Activated gamma-delta T cell treated with Interleukin-2 at 50 U/mL for 16 hours (primary cell): ENCODE measurements around the gene FARP1.
"Not testable (repeated sequence)": the region's sequence is repeated elsewhere in the genome, so short reads cannot be mapped to it uniquely, and the experiment has no call there.

Experiments used
- DNase-seq: peaks from one replicate; pipeline ENCODE4 v3.0.0-alpha.2; 2020

Gene FARP1

DNA sequence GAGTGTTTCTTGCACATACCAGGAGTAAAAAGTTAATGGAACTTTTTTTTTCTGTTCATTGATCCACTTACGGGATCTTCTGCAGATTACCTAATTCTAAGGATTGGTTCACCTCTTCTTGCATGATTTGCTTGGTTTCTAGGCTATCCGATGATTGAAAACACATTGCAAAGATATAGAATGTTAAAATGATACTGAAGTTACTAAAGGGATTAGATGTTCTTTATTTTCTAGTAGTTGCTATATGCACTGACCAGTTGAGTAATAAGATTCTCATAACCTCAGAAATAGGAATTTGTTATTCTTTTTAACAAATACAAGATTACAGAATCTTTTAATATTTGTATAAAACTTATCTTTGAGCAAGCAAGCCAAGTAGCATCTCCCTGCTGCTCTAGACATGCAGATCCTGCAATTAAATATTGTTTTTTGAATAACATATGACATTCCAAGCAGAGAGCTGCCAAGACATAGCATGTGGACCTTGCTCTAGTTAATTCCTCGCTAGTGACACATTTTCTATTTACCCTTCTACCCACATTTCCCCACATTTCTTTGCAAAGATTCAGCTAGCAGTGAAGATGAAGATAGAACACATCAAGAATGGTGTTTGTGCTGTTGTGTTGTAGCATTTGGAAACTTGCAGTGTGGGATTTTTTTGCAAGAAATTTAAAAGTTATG, 85.9 kb downstream of the FARP1 start:
- DNase-seq = no peak

DNA sequence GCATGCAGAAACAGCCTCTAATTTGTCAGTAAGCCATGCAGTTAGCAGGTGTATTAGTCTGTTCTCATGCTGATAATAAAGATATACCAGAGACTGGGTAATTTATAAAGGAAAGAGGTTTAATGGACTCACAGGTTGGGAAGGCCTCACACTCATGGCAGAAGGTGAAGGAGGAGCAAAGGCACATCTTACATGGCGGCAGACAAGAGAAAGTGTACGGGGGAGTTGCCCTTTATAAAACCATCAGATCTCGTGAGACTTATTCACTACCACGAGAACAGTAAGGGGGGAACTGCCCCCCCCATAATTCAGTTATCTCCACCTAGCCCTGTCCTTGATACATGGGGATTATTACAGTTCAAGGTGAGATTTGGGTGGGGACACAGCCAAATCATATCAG, 87.9 kb downstream of the FARP1 start:
- not testable (repeated sequence) for DNase-seq

DNA sequence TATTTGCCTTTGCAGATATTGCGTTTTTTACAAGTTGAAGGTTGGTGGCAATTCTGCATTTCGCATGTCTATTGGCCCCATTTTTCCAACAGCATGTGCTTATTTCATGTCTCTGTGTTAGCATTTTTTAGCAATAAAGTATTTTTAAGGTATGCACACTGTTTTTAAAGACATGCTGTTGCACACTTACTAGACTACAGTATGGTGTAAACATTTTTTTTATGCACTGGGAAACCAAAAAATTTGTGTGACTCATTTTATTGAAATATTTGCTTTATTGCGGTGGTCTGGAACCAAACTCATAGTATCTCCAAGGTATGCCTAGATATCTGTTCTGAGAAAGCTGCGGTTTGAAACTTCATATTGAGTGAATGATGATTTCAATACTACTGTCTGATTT, 89.6 kb downstream of the FARP1 start:
- DNase-seq = no peak

DNA sequence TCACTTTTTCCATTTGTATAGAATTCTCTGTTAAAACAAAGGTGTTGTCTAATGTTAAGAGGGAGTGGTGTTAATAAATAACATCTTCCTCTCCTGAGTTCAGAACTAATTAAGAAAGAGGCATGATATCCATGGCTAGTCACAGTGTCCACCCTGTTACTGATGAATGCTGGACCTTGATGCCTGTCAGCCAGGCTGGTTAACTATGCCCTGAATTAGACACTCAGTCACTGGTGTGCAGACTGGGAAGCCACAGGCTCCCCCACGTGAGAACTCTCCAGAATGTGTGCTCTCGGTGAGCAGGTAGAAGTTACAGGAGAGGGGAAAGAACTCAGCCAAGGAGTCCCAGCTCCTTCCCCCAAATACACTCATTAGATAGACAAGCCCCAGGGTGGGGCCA, 90.2 kb downstream of the FARP1 start:
- no peak for DNase-seq

DNA sequence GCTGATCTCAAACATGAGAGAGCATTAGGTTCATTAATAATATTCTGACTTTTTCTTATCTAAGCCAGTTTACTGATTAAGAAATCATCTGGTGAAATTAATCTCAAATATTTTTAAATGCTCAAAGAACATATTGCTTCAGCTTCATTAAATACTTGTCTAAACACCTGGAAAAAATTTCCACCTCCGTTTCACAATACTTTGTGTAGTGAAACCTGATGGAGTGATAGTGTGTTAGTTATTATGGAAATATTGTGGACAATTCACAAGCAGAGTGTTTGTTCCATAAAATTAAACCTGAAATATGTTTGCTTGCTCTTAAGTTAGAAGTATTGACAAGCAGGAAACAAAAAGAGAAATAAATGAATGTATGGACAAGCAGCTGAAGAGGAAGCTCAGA, 91.5 kb downstream of the FARP1 start:
- no peak for DNase-seq

DNA sequence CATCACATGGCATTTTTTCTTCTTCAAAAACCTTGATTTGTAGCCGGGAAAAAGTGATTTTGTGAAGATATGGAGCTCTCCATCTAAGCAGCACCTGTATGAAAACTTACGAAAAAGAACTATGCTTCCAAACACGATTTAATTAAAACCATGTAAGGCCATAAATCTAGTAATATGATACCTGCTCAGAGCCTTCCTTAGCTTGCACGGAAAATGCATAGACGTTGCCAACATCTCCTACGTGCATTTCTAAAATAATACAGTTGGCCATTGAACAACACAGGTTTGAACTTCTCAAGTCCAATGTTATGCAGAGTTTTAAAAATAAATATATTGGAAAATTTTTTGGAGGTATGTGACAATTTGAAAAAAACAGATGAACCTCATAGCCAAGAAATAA, 93.3 kb downstream of the FARP1 start:
- no peak for DNase-seq

DNA sequence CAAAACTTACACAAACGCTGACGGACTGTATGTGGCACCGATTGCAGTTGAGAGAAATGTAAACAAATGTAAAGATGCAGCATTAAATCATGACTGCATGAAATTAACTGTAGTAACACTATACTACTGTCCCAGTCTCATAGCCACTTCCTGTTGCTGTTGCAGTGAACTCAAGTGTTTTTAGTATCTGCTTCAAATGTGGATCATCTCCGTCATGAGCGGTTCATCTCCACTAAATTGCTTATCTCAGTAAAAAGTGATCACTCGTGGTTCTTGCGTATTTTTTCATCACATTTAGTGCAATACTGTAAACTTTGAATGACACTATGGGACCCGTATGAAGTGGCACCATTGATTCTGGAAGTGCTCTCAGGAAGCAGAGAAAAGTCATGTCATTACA, 94.4 kb downstream of the FARP1 start:
- no peak for DNase-seq

DNA sequence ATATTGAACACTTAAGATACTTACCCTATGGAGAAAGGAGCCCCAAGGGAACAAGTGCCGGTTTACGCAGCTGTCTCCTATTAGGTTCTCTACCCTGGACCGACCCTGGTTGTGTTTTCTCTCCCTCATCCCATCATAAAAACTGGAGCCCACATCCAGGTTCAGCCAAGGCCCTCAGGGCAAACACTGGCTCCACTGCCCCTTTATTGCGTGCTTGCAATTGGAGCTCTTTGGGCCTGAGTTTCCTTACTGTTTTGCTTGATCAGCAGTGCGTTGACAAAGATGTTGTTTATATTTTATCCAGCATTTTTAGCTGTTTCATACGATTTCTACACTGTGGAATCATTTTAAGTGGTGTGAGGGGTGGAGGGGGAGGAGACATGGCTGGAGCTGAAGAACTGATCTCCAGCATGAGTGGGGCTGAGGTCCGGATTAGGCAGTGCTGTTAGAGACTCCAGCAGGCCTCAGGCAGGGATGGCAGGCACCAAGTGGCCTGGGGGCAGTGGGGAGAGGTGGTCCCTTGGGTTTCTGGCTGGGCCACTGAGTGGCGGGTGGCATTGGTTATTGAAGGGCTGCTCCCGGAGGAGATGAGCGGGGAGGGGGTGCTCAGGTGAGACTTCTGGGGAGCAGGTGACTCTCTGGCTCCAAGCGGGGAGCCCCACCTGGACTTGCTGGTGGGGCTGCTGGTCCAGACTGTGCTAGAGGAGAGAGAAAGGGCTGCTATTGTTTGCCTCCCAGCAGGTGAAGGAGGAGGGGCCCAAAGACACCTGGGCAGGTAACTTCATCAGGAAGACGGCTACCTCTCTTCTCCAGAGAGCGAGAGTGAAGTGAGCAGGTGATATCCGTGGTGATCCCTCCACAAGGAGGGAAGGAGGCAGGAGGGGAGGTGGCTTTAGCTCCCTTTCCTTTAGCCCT, 96.5 kb downstream of the FARP1 start:
- no peak for DNase-seq

DNA sequence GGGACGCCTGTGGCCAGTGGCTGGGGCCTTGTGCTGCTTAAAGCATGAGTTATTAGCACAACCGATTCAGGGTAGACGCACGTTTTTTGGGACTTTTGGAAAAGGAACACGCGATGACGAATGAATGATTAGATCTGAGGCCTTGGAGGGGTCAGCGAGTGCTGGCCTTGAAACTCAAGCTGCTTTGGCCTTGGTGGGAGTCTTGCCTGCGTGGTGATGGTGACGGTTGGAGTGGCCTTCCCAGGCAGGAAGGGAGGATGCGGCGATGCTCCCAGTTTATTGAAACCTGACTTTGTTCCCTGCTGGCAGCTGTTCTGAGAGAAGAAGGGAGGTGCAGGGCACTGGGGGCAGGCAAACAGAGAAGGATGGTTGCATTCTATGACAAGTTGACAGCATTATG, 97.2 kb downstream of the FARP1 start:
- no peak for DNase-seq

DNA sequence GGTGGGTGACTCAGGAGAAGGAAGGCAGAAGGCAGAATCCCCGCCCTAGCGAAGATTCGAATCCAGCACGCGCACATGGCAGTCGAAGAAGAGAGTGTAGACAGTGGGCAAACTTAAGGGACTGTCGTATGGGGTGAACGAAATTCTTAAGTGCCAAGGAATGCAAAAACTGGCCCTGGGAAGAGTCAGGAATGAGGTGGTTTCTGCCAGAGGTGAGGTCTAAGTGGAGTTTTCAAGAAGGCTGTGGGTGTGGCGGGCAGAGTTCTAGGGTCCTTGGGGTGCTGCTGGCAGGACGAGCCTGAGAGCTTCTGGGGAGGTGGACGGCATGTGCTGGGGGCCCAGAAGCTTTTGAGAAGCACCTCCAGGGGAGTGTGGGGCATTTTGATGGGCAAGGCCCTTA, 98.1 kb downstream of the FARP1 start:
- no peak for DNase-seq

DNA sequence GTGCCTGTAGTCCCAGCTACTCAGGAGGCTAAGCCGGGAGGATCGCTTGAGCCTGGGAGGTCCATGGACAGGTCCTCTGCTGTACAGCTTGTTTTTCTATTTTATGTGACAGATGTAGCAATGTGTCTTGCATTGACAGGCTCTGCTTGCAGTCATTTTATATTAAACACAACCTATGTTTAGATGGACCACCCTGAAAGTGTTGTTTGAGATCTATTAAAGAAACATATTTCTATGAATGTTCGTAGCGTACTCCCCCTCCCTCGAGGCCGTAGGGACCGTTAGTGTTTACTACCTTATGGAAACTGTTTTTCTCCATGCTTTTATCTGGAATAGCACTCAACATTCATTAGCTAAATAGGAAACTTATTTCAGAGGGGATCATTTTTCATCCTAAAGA, 99.1 kb downstream of the FARP1 start:
- DNase-seq = no peak

DNA sequence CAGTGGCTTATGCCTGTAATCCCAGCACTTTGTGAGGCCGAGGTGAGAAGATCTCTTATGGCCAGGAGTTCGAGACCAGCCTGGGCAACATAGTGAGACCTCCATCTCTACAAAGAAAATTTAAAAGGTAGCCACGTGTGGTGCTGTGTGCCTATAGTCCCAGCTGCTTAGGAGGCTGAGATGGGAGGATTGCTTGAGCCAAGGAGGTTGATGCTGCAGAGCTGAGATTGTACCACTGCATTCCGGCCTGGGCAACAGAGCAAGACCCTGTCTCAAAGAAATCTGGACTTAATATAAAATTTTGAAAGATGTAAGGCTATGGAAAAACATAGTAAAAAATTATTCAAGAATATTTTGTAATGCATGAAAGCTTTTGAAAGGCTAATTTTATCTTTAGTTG, 99.5 kb downstream of the FARP1 start:
- no peak for DNase-seq

DNA sequence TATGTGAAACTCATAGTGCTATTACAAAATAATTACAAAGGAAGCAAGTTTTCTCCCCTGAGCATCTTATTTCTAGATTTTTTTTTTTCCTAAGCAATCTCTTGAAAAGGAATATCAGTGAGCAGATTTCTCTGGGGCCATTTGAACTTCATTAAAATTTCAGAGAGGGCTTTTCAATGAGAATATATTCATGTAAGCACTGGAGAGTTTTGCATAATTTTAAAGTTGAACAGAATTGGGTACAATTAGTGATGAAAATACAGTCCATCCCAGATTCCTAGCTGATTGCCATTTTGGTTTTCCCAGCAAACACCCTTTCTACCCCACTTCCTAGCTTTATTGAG, 101.0 kb downstream of the FARP1 start:
- no peak for DNase-seq

DNA sequence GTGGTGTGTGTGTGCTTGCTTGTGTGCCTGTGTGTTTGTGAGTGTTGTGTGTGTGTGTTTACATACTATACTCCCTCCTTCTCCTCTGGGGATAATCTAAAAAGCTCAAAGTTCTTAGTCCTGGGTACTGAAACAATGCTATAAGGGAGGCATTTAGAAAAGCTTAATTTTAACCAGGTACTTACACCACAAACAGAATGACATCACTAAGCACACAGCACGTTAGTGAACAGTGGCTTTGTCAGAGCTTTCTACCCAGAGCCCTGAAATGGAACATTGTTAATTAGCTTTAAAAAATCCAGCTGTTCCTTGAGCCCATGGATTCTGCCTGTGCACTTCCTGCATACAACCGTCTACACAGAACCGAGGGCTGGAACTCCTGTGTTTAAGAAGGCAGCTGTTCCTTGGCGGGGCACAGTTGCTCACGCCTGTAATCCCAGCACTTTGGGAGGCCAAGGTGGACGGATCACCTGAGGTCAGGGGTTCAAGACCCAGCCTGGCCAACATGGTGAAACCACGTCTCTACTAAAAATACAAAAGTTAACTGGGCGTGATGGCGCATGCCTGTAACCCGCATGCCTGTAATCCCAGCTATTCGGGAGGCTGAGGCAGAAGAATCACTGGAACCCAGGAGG, 103.8 kb downstream of the FARP1 start:
- no peak for DNase-seq

DNA sequence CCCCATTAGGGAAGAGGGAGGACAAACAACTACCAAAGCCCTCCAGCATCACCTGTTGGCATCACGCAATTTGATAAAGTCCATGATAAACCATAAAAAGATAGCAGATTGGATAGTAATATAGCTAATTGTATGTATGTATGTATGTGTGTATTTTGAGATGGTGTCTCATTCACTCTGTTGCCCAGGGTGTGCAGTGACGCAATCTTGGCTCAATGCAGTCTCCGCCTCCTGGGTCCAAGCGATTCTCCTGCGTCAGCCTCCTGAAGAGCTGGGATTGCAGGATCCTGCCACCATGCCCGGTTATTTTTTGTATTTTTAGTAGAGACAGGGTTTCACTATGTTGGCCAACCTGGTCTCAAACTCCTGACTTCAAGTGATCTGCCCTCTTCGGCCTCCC, 108.8 kb downstream of the FARP1 start:
- no peak for DNase-seq

DNA sequence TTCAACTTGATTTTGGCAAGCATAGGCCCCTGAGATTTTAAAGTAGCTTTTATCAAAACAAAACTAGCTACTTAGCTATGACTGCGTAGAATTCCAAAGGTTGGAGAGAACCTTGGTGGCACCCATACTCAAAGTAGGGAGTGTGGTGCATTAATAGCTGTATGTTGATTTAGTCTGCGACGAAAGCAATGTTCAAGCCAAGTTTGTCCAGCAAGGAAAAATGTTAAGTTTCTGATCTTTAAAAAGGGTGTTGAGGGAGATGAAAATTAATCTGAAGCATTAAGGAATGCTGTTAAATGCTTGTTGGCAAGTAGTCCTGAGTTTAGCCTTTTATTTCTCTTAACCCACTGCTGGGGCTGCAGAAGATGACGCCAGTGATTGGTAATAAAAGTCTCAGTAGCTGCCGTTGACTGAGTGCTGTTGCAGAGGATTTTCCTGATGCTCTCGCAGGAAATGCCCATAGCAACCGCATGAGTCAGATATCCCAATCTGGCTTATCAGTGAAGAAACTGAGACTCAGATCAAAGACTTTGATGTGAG, 110.1 kb downstream of the FARP1 start:
- DNase-seq = no peak

DNA sequence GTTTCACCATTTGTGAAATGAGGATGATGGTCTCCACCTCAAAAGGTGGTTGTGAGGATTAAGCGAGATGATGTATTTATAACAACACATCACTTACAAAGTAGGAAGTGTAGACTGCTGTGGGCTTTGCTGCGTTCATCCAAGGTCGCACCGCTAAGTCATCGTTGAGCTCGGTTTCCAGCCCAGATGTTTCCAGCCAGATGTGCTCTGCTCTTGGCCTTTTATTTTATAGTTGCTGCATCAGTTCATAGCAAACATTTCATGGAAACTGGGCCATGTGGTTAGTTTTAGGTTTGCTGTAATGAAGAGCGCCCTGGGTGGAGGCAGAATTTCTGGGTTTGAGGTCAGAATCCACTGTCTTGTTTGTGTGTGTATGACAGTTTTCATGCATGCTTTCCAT, 110.6 kb downstream of the FARP1 start:
- no peak for DNase-seq

DNA sequence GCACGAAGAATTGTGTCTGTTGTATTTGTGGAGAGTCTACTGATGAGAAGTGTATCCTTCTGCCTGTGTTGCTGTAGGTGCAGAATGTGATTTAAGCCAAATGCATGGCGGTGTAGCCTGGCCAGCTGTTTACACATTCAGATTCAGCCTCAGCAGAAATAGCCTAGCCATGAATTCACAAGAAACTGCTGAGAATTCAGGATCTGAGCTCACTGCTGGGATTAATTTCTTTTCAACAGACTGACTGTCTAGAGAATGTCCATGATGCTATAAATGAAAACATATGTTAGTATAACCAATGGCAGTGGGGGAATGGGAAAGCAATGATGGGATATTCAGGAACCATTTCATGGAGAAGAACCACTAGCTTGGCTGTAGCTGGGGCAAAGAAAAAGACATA, 111.6 kb downstream of the FARP1 start:
- DNase-seq = no peak

DNA sequence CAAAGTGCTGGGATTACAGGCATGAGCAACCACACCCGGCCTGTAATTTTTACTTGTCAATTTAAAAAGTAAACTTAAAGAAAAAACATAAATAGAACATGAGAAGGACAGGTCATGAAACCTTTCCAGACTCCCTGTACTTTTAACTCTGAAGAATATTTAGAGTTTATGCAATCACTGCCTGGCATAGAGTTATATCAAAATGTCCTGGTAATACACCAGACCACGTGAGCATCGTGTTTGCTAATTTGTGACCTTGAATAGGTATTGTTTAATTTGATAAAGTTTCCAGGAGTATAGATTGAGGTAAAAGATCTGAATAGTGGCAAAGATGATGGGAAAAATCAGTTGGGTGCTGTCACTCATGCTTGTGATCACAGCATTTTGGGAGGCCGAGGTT, 115.3 kb downstream of the FARP1 start:
- DNase-seq = no peak

DNA sequence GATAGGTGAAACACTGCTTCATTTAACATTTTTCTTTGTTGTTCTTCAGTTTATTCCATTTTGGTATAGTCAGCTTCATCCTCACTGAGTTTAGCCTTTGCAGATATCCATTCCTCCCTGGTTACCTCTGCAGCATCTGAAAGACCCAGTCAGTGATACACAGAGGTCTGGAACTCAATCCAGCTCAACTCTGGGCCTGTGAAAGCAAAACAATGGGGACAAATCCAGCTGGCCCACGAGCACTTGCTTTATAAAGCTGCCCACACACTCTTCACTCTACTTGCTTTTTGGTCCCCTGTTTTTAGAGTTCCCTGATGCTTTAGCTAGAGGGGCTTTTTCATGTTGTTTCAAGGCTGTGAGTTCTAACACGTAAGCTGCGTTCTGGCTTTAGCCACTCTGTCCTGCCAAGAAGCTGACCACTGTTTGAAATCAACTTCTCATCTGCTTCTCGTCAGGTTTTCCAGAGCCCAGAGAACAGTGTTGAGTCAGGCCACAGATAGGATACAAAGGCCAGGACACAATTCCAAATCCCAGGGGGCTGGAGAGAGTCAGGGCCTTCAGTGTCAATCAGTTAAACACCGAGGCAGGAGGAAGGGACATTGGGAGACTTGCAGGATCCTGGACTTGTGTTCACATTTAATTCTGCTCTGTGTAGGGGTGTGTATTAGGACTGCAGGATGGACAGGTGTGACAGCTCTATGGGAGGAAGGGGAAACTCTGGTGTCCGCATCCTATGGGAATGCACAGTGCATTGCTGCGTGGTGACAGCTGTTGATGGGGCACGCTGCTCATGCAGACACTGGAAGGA, 117.7 kb downstream of the FARP1 start:
- no peak for DNase-seq

DNA sequence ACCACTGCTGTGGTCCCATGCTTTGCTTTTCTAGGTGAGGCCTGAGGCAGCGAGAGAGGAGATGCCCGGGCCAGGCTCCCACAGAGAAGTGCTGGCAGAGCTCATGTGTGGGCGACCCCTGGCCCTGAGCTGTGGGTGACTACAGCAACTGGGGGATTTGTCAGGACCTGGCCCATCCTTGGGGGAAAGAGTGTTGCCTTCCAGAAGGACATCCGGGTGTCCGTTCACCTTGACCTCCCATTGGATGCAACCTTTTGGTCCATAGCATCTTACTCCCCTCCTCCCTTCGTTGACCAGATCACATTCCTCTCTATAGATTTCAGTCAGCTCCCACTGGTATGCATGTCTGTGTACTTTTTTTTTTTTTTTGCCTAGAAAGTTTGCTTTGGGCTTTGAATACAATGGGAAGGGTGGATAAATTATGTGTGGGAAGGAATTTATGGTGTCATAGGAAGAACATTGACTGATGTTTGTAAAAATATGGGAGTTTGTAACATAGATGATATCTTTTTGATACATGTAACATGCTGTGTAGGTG, 118.3 kb downstream of the FARP1 start:
- DNase-seq = no peak

DNA sequence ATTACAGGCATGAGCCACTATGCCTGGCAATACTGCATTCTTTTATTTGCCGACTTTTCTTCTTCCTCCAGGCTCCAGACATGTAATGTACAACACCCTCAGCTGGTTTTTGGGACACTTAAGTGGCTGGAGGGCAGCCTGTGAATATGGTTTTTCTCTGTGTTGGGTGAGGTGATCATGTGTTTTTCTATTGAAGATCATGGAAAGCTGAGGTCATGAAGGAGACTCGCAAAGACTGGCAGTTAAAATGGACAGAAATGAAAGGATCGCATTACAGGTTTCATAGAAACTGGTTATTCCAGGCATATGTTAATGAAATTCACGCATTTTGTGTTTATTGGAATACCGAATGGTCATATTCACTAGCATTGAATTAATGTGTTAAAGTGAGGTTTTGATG, 119.4 kb downstream of the FARP1 start:
- DNase-seq = no peak

DNA sequence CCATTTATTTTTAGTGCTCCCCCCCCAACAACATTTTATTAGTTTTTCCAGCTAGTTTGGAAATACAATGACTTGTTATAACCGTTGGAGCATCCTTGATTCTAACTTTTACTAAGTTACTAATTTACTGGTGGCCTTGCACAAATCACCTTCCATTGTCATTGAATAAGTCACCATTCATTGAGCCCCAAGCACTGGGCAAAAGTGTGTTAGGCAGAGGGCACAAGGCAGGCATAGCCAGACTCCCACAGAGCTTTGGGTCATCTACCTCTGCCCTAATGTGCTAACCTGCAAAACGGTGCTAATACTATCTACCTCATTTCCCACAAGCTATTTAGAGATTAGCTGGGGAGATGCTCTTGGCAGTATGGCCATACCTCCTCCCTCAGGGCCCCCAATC, 120.9 kb downstream of the FARP1 start:
- DNase-seq = no peak
